DND-41 (cell line): ENCODE measurements around the gene CDK4.

ENCODE experiments used
- CTCF ChIP-seq: IDR thresholded peaks from 2 replicates; pipeline ENCODE4 v1.5.1; 2012; ENCODE audit warnings: borderline replicate concordance, low read length, moderate library complexity, mild to moderate bottlenecking; ENCODE audit not compliant: poor library complexity, severe bottlenecking; ENCODE audit errors: extremely low read depth
- EZH2 ChIP-seq: IDR thresholded peaks from 3 replicates; pipeline ENCODE4 v1.6.1; 2012; ENCODE audit warnings: borderline replicate concordance, low read depth, mild to moderate bottlenecking, moderate library complexity, low read length, inconsistent platforms; ENCODE audit not compliant: severe bottlenecking

- TF ChIP-seq CTCF (no peak), EZH2 (no peak)
These were observed 31.8 kb upstream of the CDK4 start for GRCh38 chr12:57783861-57784260.
